IMR-90 (cell line): Measurements from ENCODE around the gene RHOU.

Experiments used
- POLR2A ChIP-seq: IDR thresholded peaks from 2 replicates; pipeline ENCODE4 v1.6.1; 2012; ENCODE audit warnings: mild to moderate bottlenecking, low read depth, low read length
- RAD21 ChIP-seq: IDR thresholded peaks from 2 replicates; pipeline ENCODE4 v1.6.1; 2012; ENCODE audit warnings: low read length, improper control_type of control experiment
- RFX5 ChIP-seq: IDR thresholded peaks from 2 replicates; pipeline ENCODE4 v1.8.0; 2012; ENCODE audit warnings: low read depth, mild to moderate bottlenecking, low read length, moderate library complexity
- SMC3 ChIP-seq: fragments of 150-350 bp; IDR thresholded peaks from 2 replicates; pipeline ENCODE4 v1.6.1; 2016; ENCODE audit warnings: low read depth, mild to moderate bottlenecking, antibody characterized with exemption, low read length, moderate library complexity
- TF ChIP-seq, protein P1 (sequence below): conservative IDR thresholded peaks from 2 replicates; pipeline ENCODE4 v1.5.1; 2012; ENCODE audit warnings: mild to moderate bottlenecking, low read depth, low read length, improper control_type of control experiment

- no peak for TF ChIP-seq POLR2A
- TF ChIP-seq RFX5: no peak
- TF ChIP-seq, protein P1, sequence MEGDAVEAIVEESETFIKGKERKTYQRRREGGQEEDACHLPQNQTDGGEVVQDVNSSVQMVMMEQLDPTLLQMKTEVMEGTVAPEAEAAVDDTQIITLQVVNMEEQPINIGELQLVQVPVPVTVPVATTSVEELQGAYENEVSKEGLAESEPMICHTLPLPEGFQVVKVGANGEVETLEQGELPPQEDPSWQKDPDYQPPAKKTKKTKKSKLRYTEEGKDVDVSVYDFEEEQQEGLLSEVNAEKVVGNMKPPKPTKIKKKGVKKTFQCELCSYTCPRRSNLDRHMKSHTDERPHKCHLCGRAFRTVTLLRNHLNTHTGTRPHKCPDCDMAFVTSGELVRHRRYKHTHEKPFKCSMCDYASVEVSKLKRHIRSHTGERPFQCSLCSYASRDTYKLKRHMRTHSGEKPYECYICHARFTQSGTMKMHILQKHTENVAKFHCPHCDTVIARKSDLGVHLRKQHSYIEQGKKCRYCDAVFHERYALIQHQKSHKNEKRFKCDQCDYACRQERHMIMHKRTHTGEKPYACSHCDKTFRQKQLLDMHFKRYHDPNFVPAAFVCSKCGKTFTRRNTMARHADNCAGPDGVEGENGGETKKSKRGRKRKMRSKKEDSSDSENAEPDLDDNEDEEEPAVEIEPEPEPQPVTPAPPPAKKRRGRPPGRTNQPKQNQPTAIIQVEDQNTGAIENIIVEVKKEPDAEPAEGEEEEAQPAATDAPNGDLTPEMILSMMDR: no peak
- TF ChIP-seq RAD21: no peak
- no peak for TF ChIP-seq SMC3
Measured at GRCh38 chr1:228776449-228776848, 41.2 kb downstream of the RHOU start.
